PC-3 (cell line): Measurements from ENCODE around the gene XIRP1.

Experiments
- EZH2 ChIP-seq: fragments of 300-600 bp; sonication (generic); IDR thresholded peaks from one replicate; pipeline ENCODE4 v1.6.1; 2017; ENCODE audit warnings: antibody characterized with exemption, mild to moderate bottlenecking, low read length; ENCODE audit not compliant: unreplicated experiment
- EZH2phosphoT487 ChIP-seq: fragments of 300-600 bp; sonication (generic); IDR thresholded peaks from 2 replicates; pipeline ENCODE4 v1.6.1; 2018; ENCODE audit warnings: mild to moderate bottlenecking, antibody characterized with exemption, low read length, borderline replicate concordance
- TF ChIP-seq, protein P1 (sequence below): fragments of 300-600 bp; sonication (generic); conservative IDR thresholded peaks from 2 replicates; pipeline ENCODE4 v1.5.1; 2017; ENCODE audit warnings: antibody characterized with exemption, low read depth, mild to moderate bottlenecking, low read length

DNA sequence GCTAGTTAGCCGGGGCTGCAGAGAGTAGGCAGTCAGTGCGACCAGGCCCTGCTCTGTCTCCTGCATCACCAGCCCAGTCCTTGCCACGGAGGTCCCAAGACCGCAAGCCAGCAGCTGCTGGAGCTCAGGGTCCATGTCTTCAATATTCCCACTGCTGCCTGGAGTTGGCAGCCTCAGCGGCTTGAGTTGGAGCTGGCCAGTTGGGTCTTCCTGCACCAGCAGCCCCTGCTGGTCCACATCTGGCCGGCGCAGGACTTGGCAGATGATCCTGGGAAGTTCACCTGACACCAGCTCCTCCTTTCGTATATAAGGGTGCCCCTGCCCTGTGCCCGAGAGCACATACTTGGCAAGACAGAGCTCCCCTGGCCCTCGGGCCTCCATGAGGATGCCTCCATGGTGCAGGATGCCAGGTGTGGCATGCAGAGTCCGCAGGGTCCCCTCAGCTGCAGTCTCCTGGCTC, 5.7 kb downstream of the XIRP1 start:
- TF ChIP-seq EZH2 (no peak), EZH2phosphoT487 (no peak)
- TF ChIP-seq, protein P1, sequence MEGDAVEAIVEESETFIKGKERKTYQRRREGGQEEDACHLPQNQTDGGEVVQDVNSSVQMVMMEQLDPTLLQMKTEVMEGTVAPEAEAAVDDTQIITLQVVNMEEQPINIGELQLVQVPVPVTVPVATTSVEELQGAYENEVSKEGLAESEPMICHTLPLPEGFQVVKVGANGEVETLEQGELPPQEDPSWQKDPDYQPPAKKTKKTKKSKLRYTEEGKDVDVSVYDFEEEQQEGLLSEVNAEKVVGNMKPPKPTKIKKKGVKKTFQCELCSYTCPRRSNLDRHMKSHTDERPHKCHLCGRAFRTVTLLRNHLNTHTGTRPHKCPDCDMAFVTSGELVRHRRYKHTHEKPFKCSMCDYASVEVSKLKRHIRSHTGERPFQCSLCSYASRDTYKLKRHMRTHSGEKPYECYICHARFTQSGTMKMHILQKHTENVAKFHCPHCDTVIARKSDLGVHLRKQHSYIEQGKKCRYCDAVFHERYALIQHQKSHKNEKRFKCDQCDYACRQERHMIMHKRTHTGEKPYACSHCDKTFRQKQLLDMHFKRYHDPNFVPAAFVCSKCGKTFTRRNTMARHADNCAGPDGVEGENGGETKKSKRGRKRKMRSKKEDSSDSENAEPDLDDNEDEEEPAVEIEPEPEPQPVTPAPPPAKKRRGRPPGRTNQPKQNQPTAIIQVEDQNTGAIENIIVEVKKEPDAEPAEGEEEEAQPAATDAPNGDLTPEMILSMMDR = no peak
